Rectal smooth muscle tissue (tissue), 1 donor: ENCODE results near the gene SLC4A1AP.

Experiments
- H3K27ac ChIP-seq: one replicate; pipeline ENCODE4 v1.7.0; 2013; ENCODE audit warnings: low read depth, low read length, inconsistent platforms
- H3K27me3 ChIP-seq: one replicate; pipeline ENCODE4 v1.7.0; 2013; ENCODE audit warnings: low read length; ENCODE audit not compliant: control insufficient read depth, insufficient read depth
- H3K36me3 ChIP-seq: one replicate; pipeline ENCODE4 v1.7.0; 2013; ENCODE audit warnings: low read length; ENCODE audit not compliant: control insufficient read depth, insufficient read depth
- H3K4me1 ChIP-seq: one replicate; pipeline ENCODE4 v1.7.0; 2013; ENCODE audit warnings: low read length; ENCODE audit not compliant: control insufficient read depth, insufficient read depth
- H3K4me3 ChIP-seq: one replicate; pipeline ENCODE4 v1.7.0; 2013; ENCODE audit warnings: low read length
- H3K9ac ChIP-seq: one replicate; pipeline ENCODE4 v1.7.0; 2013; ENCODE audit warnings: low read length

Gene SLC4A1AP

DNA sequence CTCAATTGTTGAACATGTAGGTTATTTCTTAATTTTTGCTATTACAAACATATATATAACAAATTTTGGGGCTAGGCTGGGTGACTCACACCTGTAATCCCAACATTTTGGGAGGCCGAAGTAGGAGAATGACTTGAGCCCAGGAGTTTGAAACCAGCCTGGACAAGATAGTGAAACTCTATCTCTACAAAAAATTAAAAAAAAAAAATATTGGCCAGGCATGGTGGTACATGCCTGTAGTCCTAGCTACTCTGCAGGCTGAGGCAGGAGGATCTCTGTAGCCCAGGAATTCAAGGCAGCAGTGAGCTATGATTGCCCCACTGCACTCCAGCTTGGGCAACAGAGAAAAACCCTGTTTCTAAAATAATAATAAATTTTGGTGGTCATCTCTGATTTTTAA is 23.5 kb downstream of the SLC4A1AP start:
- H3K27me3 ChIP-seq: no peaks in the 10 kb centered on the region
- no peak overlapping the region for H3K27ac ChIP-seq
- H3K4me1 ChIP-seq: no peaks in the 10 kb centered on the region
- H3K9ac ChIP-seq: no peak overlapping the region
- H3K4me3 ChIP-seq: no peak overlapping the region
- peaks cover 17% of the 10 kb centered on the region for H3K36me3 ChIP-seq

DNA sequence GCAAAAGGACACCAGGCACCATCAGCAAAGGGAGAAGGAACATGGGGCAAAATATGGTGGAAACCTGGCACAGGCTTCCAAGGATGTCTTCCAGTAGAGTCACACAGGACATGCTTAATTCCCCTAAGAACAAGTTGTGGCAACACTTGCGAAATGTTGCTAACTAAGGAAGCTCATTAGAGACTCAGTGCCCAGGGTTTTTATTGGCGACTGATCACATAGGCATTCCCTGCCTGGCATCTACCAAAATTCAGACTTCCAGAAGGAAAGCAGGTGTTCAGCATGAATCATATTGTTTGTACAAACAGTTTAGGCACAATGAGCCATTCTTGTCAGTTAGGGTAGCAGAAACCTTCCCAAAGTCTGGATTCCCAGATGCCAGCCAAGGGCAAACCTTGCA is 25.7 kb downstream of the SLC4A1AP start:
- Histone ChIP-seq H3K36me3 (peaks cover 17% of the 10 kb centered on the region), H3K4me1 (no peaks in the 10 kb centered on the region), H3K27me3 (no peaks in the 10 kb centered on the region), H3K4me3 (no peak overlapping the region), H3K9ac (no peak overlapping the region), H3K27ac (no peak overlapping the region)

DNA sequence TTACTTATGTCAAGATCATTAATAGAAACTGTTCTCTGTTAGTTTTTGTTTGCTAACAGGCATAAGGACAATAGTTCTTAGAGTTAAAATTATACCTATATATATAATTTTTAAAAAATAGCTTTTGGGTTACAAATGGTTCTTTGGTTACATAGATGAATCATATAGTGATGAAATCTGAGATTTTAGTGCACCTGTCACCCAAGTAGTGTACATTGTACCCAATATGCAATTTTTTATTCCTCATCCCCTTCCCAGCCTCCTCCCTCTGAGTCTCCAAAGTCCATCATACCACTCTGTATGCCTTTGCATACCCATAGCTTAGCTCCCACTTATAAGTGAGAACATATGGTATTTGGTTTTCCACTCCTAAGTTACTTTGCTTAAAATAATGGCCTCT is 26.4 kb downstream of the SLC4A1AP start:
- Histone ChIP-seq H3K36me3 (peaks cover 19% of the 10 kb centered on the region), H3K27ac (no peak overlapping the region)

DNA sequence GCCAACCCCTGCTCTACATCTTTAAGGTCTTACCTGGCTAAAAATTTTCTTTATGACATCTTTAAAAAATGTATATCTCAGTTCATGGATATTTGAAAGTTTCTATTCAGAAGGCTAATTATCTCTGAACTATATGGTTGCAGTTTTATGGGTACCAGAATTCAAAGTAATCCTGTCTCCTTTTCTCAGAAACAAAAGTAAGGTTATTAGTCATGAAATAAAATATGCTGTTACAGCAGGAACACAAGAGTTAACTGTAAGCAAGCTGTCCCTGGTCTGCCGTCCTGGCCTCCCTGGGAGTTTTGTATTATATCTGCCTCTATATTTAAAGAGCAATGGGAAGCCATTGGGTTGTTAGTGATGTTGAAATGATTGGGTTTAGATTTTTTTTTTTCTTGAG is 34.0 kb downstream of the SLC4A1AP start:
- H3K36me3 ChIP-seq: peaks cover 7% of the 10 kb centered on the region
- no peak overlapping the region for H3K27ac ChIP-seq

More for the DNA sequence above, 26.4 kb downstream of the SLC4A1AP start:
- H3K9ac ChIP-seq: no peak overlapping the region
- H3K4me3 ChIP-seq: no peak overlapping the region
- no peaks in the 10 kb centered on the region for H3K4me1 ChIP-seq
- no peaks in the 10 kb centered on the region for H3K27me3 ChIP-seq

DNA sequence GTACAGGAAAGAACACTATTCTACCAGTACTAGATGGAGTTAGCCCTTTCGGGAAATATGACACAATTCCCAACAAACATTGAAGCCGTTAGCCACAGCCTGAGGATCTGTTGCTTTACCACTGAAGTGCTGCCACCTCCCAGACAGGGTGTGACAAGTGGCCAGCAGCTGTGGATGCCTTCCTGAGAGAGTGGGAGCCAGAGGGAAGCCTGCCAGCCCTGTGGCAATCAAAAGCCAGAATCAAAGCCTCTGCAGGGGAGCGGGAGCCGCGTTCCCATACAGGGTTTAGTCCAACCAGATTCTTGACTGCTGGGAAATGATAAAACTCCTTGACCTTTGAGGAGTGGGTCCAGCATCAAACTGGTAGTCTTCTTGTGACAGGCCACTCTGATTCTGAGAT is 38.0 kb downstream of the SLC4A1AP start:
- H3K36me3 ChIP-seq: peaks cover 2% of the 10 kb centered on the region
- no peak overlapping the region for H3K27ac ChIP-seq
- H3K4me1 ChIP-seq: peaks cover 13% of the 10 kb centered on the region
- no peaks in the 10 kb centered on the region for H3K27me3 ChIP-seq
- H3K9ac ChIP-seq: no peak overlapping the region
- H3K4me3 ChIP-seq: no peak overlapping the region

More for the DNA sequence above, 34.0 kb downstream of the SLC4A1AP start:
- no peaks in the 10 kb centered on the region for H3K27me3 ChIP-seq
- H3K4me1 ChIP-seq: no peaks in the 10 kb centered on the region
- no peak overlapping the region for H3K4me3 ChIP-seq
- no peak overlapping the region for H3K9ac ChIP-seq

GRCh38 chr2:27702302-27702701 is 38.6 kb downstream of the SLC4A1AP start:
- H3K36me3 ChIP-seq: peaks cover 2% of the 10 kb centered on the region
- H3K9ac ChIP-seq: no peak overlapping the region
- no peaks in the 10 kb centered on the region for H3K27me3 ChIP-seq
- H3K4me1 ChIP-seq: peaks cover 13% of the 10 kb centered on the region
- no peak overlapping the region for H3K27ac ChIP-seq
- no peak overlapping the region for H3K4me3 ChIP-seq

- H3K27ac ChIP-seq: no peak overlapping the region
- peaks cover 2% of the 10 kb centered on the region for H3K36me3 ChIP-seq
- no peaks in the 10 kb centered on the region for H3K27me3 ChIP-seq
- H3K4me1 ChIP-seq: peaks cover 15% of the 10 kb centered on the region
- no peak overlapping the region for H3K4me3 ChIP-seq
- H3K9ac ChIP-seq: no peak overlapping the region
Observed at GRCh38 chr2:27703638-27704341, 40.1 kb downstream of the SLC4A1AP start.

- Histone ChIP-seq H3K27ac (peak overlapping the region; percentile 43), H3K36me3 (no peaks in the 10 kb centered on the region)
Observed at GRCh38 chr2:27704342-27704876, 40.7 kb downstream of the SLC4A1AP start.

GRCh38 chr2:27705851-27706622 is 42.3 kb downstream of the SLC4A1AP start:
- H3K4me1 ChIP-seq: peaks cover 15% of the 10 kb centered on the region
- H3K27me3 ChIP-seq: no peaks in the 10 kb centered on the region
- H3K9ac ChIP-seq: no peak overlapping the region
- H3K4me3 ChIP-seq: no peak overlapping the region
- H3K36me3 ChIP-seq: no peaks in the 10 kb centered on the region
- H3K27ac ChIP-seq: peak overlapping the region; percentile 70

More at GRCh38 chr2:27704342-27704876, 40.7 kb downstream of the SLC4A1AP start:
- peaks cover 15% of the 10 kb centered on the region for H3K4me1 ChIP-seq
- H3K27me3 ChIP-seq: no peaks in the 10 kb centered on the region
- H3K4me3 ChIP-seq: no peak overlapping the region
- H3K9ac ChIP-seq: no peak overlapping the region

GRCh38 chr2:27707462-27708256 is 44.0 kb downstream of the SLC4A1AP start:
- Histone ChIP-seq H3K27me3 (no peaks in the 10 kb centered on the region), H3K4me1 (peaks cover 15% of the 10 kb centered on the region), H3K27ac (peak overlapping the region; percentile 51), H3K36me3 (no peaks in the 10 kb centered on the region), H3K4me3 (no peak overlapping the region), H3K9ac (no peak overlapping the region)

GRCh38 chr2:27708257-27708654 is 44.6 kb downstream of the SLC4A1AP start:
- H3K27ac ChIP-seq: peak overlapping the region; percentile 51
- no peak overlapping the region for H3K9ac ChIP-seq
- no peak overlapping the region for H3K4me3 ChIP-seq
- peaks cover 15% of the 10 kb centered on the region for H3K4me1 ChIP-seq
- no peaks in the 10 kb centered on the region for H3K36me3 ChIP-seq
- no peaks in the 10 kb centered on the region for H3K27me3 ChIP-seq

GRCh38 chr2:27708666-27709065 is 45.0 kb downstream of the SLC4A1AP start:
- no peaks in the 10 kb centered on the region for H3K27me3 ChIP-seq
- peaks cover 11% of the 10 kb centered on the region for H3K4me1 ChIP-seq
- H3K9ac ChIP-seq: no peak overlapping the region
- H3K36me3 ChIP-seq: no peaks in the 10 kb centered on the region
- H3K4me3 ChIP-seq: no peak overlapping the region
- peak overlapping the region; percentile 51 for H3K27ac ChIP-seq
